ENCODE results near the gene SWT1.

The SWT1 gene

GRCh38 chr1:185257950-185258208 is 100.9 kb downstream of the SWT1 start:
- Histone ChIP-seq H3K9ac (ENCODE audit: low read depth in 1 of 2, low read length in 2 of 2) (no peak overlapping the region), H3K27me3 (ENCODE audit: control insufficient read depth in 1 of 2, insufficient read depth in 2 of 2, low read length in 2 of 2) (no peaks in the 10 kb centered on the region), H3K4me1 (ENCODE audit: control insufficient read depth in 1 of 2, insufficient read depth in 2 of 2, low read length in 2 of 2) (peaks cover 0 to 5% of the 10 kb centered on the region in 2 donors), H3K4me3 (ENCODE audit: low read depth in 1 of 2, low read length in 2 of 2) (no peak overlapping the region), H3K9me3 (ENCODE audit: control insufficient read depth in 1 of 2, low read length in 2 of 2) (no peaks in the 10 kb centered on the region), H3K27ac (ENCODE audit: low read depth, low read length) (no peak overlapping the region), H3K36me3 (ENCODE audit: control insufficient read depth in 1 of 2, insufficient read depth in 2 of 2, low read length in 2 of 2) (no peaks in the 10 kb centered on the region)

GRCh38 chr1:185258676-185259075 is 101.7 kb downstream of the SWT1 start:
- H3K4me1 ChIP-seq (ENCODE audit: control insufficient read depth in 1 of 2, insufficient read depth in 2 of 2, low read length in 2 of 2) = peaks cover 0 to 5% of the 10 kb centered on the region in 2 donors
- no peak overlapping the region for H3K9ac ChIP-seq (ENCODE audit: low read depth in 1 of 2, low read length in 2 of 2)
- H3K4me3 ChIP-seq (ENCODE audit: low read depth in 1 of 2, low read length in 2 of 2) = no peak overlapping the region
- no peaks in the 10 kb centered on the region for H3K27me3 ChIP-seq (ENCODE audit: control insufficient read depth in 1 of 2, insufficient read depth in 2 of 2, low read length in 2 of 2)
- H3K9me3 ChIP-seq (ENCODE audit: control insufficient read depth in 1 of 2, low read length in 2 of 2) = no peaks in the 10 kb centered on the region
- H3K27ac ChIP-seq (ENCODE audit: low read depth, low read length) = no peak overlapping the region
- no peaks in the 10 kb centered on the region for H3K36me3 ChIP-seq (ENCODE audit: control insufficient read depth in 1 of 2, insufficient read depth in 2 of 2, low read length in 2 of 2)

- Histone ChIP-seq H3K9ac (ENCODE audit: low read depth in 1 of 2, low read length in 2 of 2) (no peak overlapping the region), H3K4me1 (ENCODE audit: control insufficient read depth in 1 of 2, insufficient read depth in 2 of 2, low read length in 2 of 2) (peaks cover 0 to 5% of the 10 kb centered on the region in 2 donors), H3K27me3 (ENCODE audit: control insufficient read depth in 1 of 2, insufficient read depth in 2 of 2, low read length in 2 of 2) (no peaks in the 10 kb centered on the region), H3K4me3 (ENCODE audit: low read depth in 1 of 2, low read length in 2 of 2) (no peak overlapping the region), H3K27ac (ENCODE audit: low read depth, low read length) (no peak overlapping the region), H3K36me3 (ENCODE audit: control insufficient read depth in 1 of 2, insufficient read depth in 2 of 2, low read length in 2 of 2) (no peaks in the 10 kb centered on the region), H3K9me3 (ENCODE audit: control insufficient read depth in 1 of 2, low read length in 2 of 2) (no peaks in the 10 kb centered on the region)
These were observed 103.6 kb downstream of the SWT1 start for GRCh38 chr1:185260611-185261010.

- Histone ChIP-seq H3K9ac (ENCODE audit: low read depth in 1 of 2, low read length in 2 of 2) (no peak overlapping the region), H3K9me3 (ENCODE audit: control insufficient read depth in 1 of 2, low read length in 2 of 2) (no peaks in the 10 kb centered on the region), H3K27ac (ENCODE audit: low read depth, low read length) (no peak overlapping the region), H3K27me3 (ENCODE audit: control insufficient read depth in 1 of 2, insufficient read depth in 2 of 2, low read length in 2 of 2) (no peaks in the 10 kb centered on the region), H3K4me1 (ENCODE audit: control insufficient read depth in 1 of 2, insufficient read depth in 2 of 2, low read length in 2 of 2) (peaks cover 0 to 5% of the 10 kb centered on the region in 2 donors), H3K4me3 (ENCODE audit: low read depth in 1 of 2, low read length in 2 of 2) (no peak overlapping the region), H3K36me3 (ENCODE audit: control insufficient read depth in 1 of 2, insufficient read depth in 2 of 2, low read length in 2 of 2) (no peaks in the 10 kb centered on the region)
These were observed 105.2 kb downstream of the SWT1 start for GRCh38 chr1:185262151-185262550.

- H3K4me3 ChIP-seq (ENCODE audit: low read depth in 1 of 2, low read length in 2 of 2) = no peak overlapping the region
- no peak overlapping the region for H3K9ac ChIP-seq (ENCODE audit: low read depth in 1 of 2, low read length in 2 of 2)
- H3K27me3 ChIP-seq (ENCODE audit: control insufficient read depth in 1 of 2, insufficient read depth in 2 of 2, low read length in 2 of 2) = no peaks in the 10 kb centered on the region
- H3K36me3 ChIP-seq (ENCODE audit: control insufficient read depth in 1 of 2, insufficient read depth in 2 of 2, low read length in 2 of 2) = no peaks in the 10 kb centered on the region
- H3K27ac ChIP-seq (ENCODE audit: low read depth, low read length) = no peak overlapping the region
- H3K4me1 ChIP-seq (ENCODE audit: control insufficient read depth in 1 of 2, insufficient read depth in 2 of 2, low read length in 2 of 2) = peaks cover 0 to 5% of the 10 kb centered on the region in 2 donors
- no peaks in the 10 kb centered on the region for H3K9me3 ChIP-seq (ENCODE audit: control insufficient read depth in 1 of 2, low read length in 2 of 2)
These were observed 106.3 kb downstream of the SWT1 start for GRCh38 chr1:185263292-185263691.

- Histone ChIP-seq H3K27me3 (ENCODE audit: control insufficient read depth in 1 of 2, insufficient read depth in 2 of 2, low read length in 2 of 2) (no peaks in the 10 kb centered on the region), H3K9me3 (ENCODE audit: control insufficient read depth in 1 of 2, low read length in 2 of 2) (no peaks in the 10 kb centered on the region), H3K9ac (ENCODE audit: low read depth in 1 of 2, low read length in 2 of 2) (no peak overlapping the region), H3K27ac (ENCODE audit: low read depth, low read length) (no peak overlapping the region), H3K36me3 (ENCODE audit: control insufficient read depth in 1 of 2, insufficient read depth in 2 of 2, low read length in 2 of 2) (no peaks in the 10 kb centered on the region), H3K4me1 (ENCODE audit: control insufficient read depth in 1 of 2, insufficient read depth in 2 of 2, low read length in 2 of 2) (peaks cover 0 to 5% of the 10 kb centered on the region in 2 donors), H3K4me3 (ENCODE audit: low read depth in 1 of 2, low read length in 2 of 2) (no peak overlapping the region)
These were observed 106.8 kb downstream of the SWT1 start for GRCh38 chr1:185263780-185264179.

- H3K27me3 ChIP-seq (ENCODE audit: control insufficient read depth in 1 of 2, insufficient read depth in 2 of 2, low read length in 2 of 2) = no peaks in the 10 kb centered on the region
- H3K4me3 ChIP-seq (ENCODE audit: low read depth in 1 of 2, low read length in 2 of 2) = no peak overlapping the region
- H3K4me1 ChIP-seq (ENCODE audit: control insufficient read depth in 1 of 2, insufficient read depth in 2 of 2, low read length in 2 of 2) = no peaks in the 10 kb centered on the region
- H3K36me3 ChIP-seq (ENCODE audit: control insufficient read depth in 1 of 2, insufficient read depth in 2 of 2, low read length in 2 of 2) = no peaks in the 10 kb centered on the region
- no peaks in the 10 kb centered on the region for H3K9me3 ChIP-seq (ENCODE audit: control insufficient read depth in 1 of 2, low read length in 2 of 2)
- H3K27ac ChIP-seq (ENCODE audit: low read depth, low read length) = no peak overlapping the region
- H3K9ac ChIP-seq (ENCODE audit: low read depth in 1 of 2, low read length in 2 of 2) = no peak overlapping the region
These were observed 108.3 kb downstream of the SWT1 start for GRCh38 chr1:185265314-185265713.

- H3K36me3 ChIP-seq (ENCODE audit: control insufficient read depth in 1 of 2, insufficient read depth in 2 of 2, low read length in 2 of 2) = peaks cover 0 to 3% of the 10 kb centered on the region in 2 donors
- H3K9ac ChIP-seq (ENCODE audit: low read depth in 1 of 2, low read length in 2 of 2) = no peak overlapping the region
- no peaks in the 10 kb centered on the region for H3K9me3 ChIP-seq (ENCODE audit: control insufficient read depth in 1 of 2, low read length in 2 of 2)
- no peaks in the 10 kb centered on the region for H3K27me3 ChIP-seq (ENCODE audit: control insufficient read depth in 1 of 2, insufficient read depth in 2 of 2, low read length in 2 of 2)
- H3K4me1 ChIP-seq (ENCODE audit: control insufficient read depth in 1 of 2, insufficient read depth in 2 of 2, low read length in 2 of 2) = no peaks in the 10 kb centered on the region
- H3K4me3 ChIP-seq (ENCODE audit: low read depth in 1 of 2, low read length in 2 of 2) = no peak overlapping the region
- no peak overlapping the region for H3K27ac ChIP-seq (ENCODE audit: low read depth, low read length)
These were observed 110.3 kb downstream of the SWT1 start for GRCh38 chr1:185267301-185267700.

GRCh38 chr1:185267701-185268100 is 110.7 kb downstream of the SWT1 start:
- Histone ChIP-seq H3K36me3 (ENCODE audit: control insufficient read depth in 1 of 2, insufficient read depth in 2 of 2, low read length in 2 of 2) (peaks cover 0 to 3% of the 10 kb centered on the region in 2 donors), H3K27me3 (ENCODE audit: control insufficient read depth in 1 of 2, insufficient read depth in 2 of 2, low read length in 2 of 2) (no peaks in the 10 kb centered on the region), H3K9me3 (ENCODE audit: control insufficient read depth in 1 of 2, low read length in 2 of 2) (no peaks in the 10 kb centered on the region), H3K4me1 (ENCODE audit: control insufficient read depth in 1 of 2, insufficient read depth in 2 of 2, low read length in 2 of 2) (no peaks in the 10 kb centered on the region), H3K4me3 (ENCODE audit: low read depth in 1 of 2, low read length in 2 of 2) (no peak overlapping the region), H3K27ac (ENCODE audit: low read depth, low read length) (no peak overlapping the region), H3K9ac (ENCODE audit: low read depth in 1 of 2, low read length in 2 of 2) (no peak overlapping the region)

- H3K36me3 ChIP-seq (ENCODE audit: control insufficient read depth in 1 of 2, insufficient read depth in 2 of 2, low read length in 2 of 2) = peaks cover 0 to 3% of the 10 kb centered on the region in 2 donors
- no peak overlapping the region for H3K9ac ChIP-seq (ENCODE audit: low read depth in 1 of 2, low read length in 2 of 2)
- H3K4me3 ChIP-seq (ENCODE audit: low read depth in 1 of 2, low read length in 2 of 2) = no peak overlapping the region
- no peak overlapping the region for H3K27ac ChIP-seq (ENCODE audit: low read depth, low read length)
- H3K9me3 ChIP-seq (ENCODE audit: control insufficient read depth in 1 of 2, low read length in 2 of 2) = no peaks in the 10 kb centered on the region
- H3K4me1 ChIP-seq (ENCODE audit: control insufficient read depth in 1 of 2, insufficient read depth in 2 of 2, low read length in 2 of 2) = no peaks in the 10 kb centered on the region
- H3K27me3 ChIP-seq (ENCODE audit: control insufficient read depth in 1 of 2, insufficient read depth in 2 of 2, low read length in 2 of 2) = no peaks in the 10 kb centered on the region
These were observed 111.4 kb downstream of the SWT1 start for GRCh38 chr1:185268352-185268751.

- no peak overlapping the region for H3K27ac ChIP-seq (ENCODE audit: low read depth, low read length)
- no peak overlapping the region for H3K9ac ChIP-seq (ENCODE audit: low read depth in 1 of 2, low read length in 2 of 2)
- no peaks in the 10 kb centered on the region for H3K4me1 ChIP-seq (ENCODE audit: control insufficient read depth in 1 of 2, insufficient read depth in 2 of 2, low read length in 2 of 2)
- H3K27me3 ChIP-seq (ENCODE audit: control insufficient read depth in 1 of 2, insufficient read depth in 2 of 2, low read length in 2 of 2) = no peaks in the 10 kb centered on the region
- H3K36me3 ChIP-seq (ENCODE audit: control insufficient read depth in 1 of 2, insufficient read depth in 2 of 2, low read length in 2 of 2) = peaks cover 0 to 3% of the 10 kb centered on the region in 2 donors
- no peaks in the 10 kb centered on the region for H3K9me3 ChIP-seq (ENCODE audit: control insufficient read depth in 1 of 2, low read length in 2 of 2)
- no peak overlapping the region for H3K4me3 ChIP-seq (ENCODE audit: low read depth in 1 of 2, low read length in 2 of 2)
These were observed 115.0 kb downstream of the SWT1 start for GRCh38 chr1:185271921-185272320.
